Body of pancreas (tissue), 4 donors: Measurements from ENCODE around the gene THOC2.

Experiments
- POLR2A ChIP-seq, 3 donors: fragments of 450-650 bp; IDR thresholded peaks; one replicate each; pipeline ENCODE4 v1.6.1; 2016; ENCODE audit warnings: antibody characterized with exemption in 3 of 3, mild to moderate bottlenecking in 2 of 3
- TF ChIP-seq, protein P1 (sequence below), 7 experiments: fragments of 450-650 bp in 4 of 7; fragments of 200-600 bp in 3 of 7; sonication (generic) in 3 of 7; IDR thresholded peaks; one replicate each; pipeline ENCODE4 v1.5.1; 2016 to 2019; ENCODE audit warnings: antibody characterized with exemption in 7 of 7

DNA sequence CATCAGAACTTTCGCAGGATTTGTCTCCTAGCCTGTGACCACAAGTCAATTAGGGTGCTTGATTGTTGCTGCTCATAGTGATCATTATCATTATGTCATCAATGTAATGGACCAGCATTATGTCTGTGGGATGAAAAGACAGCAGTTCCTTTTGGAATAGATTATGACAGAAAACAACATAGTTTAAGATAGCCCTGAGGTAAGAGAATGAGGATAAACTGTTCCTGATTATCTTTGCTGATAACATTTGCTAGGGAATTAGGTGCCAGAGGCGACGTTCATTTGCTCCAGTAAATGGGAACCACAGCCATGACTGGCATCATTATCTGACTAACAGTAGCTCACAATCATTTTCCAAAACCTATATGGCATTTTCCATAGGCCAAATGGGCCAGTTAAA lies 12.7 kb upstream of the THOC2 start:
- TF ChIP-seq, protein P1, sequence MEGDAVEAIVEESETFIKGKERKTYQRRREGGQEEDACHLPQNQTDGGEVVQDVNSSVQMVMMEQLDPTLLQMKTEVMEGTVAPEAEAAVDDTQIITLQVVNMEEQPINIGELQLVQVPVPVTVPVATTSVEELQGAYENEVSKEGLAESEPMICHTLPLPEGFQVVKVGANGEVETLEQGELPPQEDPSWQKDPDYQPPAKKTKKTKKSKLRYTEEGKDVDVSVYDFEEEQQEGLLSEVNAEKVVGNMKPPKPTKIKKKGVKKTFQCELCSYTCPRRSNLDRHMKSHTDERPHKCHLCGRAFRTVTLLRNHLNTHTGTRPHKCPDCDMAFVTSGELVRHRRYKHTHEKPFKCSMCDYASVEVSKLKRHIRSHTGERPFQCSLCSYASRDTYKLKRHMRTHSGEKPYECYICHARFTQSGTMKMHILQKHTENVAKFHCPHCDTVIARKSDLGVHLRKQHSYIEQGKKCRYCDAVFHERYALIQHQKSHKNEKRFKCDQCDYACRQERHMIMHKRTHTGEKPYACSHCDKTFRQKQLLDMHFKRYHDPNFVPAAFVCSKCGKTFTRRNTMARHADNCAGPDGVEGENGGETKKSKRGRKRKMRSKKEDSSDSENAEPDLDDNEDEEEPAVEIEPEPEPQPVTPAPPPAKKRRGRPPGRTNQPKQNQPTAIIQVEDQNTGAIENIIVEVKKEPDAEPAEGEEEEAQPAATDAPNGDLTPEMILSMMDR (IDR thresholded peaks at IDR 0.05): no peak
- TF ChIP-seq POLR2A (IDR thresholded peaks at IDR 0.05): no peak
